ENCODE data around the gene CD81.

Gene CD81

DNA sequence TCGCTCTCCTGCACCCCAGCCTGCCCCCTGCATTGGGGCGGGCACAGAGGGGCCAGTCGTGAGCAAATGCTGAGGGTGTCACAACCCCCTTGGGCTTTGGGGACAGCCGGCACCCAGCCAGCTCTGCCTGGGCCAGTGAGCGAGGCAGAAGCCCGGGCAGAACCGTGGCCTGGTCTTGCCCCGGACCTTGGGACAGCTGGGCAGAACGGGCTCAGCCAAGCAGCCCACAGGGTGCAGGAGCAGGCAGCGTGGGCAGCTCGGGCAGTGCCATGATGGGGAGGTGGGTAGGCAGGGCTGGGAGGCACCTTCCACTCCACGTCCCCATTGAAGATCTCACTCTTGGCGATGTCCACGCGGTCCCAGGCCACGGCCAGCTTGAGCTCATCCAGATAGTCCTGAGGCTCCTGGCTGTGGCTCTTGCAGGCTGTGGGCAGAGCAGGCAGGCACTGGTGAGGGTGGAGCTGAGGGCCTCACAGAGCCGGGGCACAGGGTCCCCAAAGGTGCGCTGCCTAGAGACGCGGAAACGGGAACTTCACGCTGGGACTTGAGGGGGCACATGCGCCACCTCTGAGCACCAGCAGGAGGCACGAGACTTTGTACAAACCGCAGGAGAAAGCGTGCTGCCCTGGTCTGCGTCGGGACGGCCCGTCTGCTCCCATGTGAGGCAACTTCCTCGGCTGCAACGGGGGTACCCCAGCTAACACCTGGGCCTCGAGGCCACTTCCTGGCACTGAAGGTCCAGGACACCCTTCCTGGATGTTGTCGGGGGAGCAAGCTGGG, 38.7 kb downstream of the CD81 start:
- Mint-ChIP-seq H3K36me3 (no peaks in the 10 kb centered on the region), H3K27ac (no peak overlapping the region), H3K4me3 (no peak overlapping the region), H3K27me3 (peaks cover 0 to 6% of the 10 kb centered on the region in 2 donors), H3K9me3 (no peaks in the 10 kb centered on the region), H3K4me1 (peaks cover 2 to 10% of the 10 kb centered on the region in 2 donors)
- ATAC-seq (replicated peaks) (no peak), DNase-seq (no peak)

DNA sequence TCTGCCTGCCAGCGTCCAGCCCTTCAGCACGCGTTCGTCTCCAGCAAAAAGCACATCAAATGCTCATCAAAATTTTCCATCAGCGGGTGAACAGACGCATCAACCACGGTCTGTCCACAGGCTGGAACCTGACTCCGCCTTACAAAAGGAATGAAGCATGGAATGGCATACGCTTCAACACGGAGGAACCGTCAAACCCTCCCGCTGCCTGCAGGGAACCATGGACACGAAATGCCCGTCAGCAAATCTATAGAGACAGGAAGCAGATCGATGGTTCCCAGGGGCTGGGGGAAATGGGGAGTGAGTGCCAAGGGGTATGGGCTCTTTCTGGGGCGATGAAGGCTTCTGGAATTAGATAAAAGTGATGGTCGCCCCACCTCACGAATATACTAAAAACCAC, 39.7 kb downstream of the CD81 start:
- Mint-ChIP-seq H3K9me3 (no peaks in the 10 kb centered on the region), H3K4me3 (no peak overlapping the region), H3K27ac (no peak overlapping the region), H3K4me1 (peaks cover 2 to 11% of the 10 kb centered on the region in 2 donors), H3K27me3 (peaks cover 0 to 4% of the 10 kb centered on the region in 2 donors), H3K36me3 (no peaks in the 10 kb centered on the region)
- DNase-seq: no peak
- no peak for ATAC-seq (replicated peaks)

DNA sequence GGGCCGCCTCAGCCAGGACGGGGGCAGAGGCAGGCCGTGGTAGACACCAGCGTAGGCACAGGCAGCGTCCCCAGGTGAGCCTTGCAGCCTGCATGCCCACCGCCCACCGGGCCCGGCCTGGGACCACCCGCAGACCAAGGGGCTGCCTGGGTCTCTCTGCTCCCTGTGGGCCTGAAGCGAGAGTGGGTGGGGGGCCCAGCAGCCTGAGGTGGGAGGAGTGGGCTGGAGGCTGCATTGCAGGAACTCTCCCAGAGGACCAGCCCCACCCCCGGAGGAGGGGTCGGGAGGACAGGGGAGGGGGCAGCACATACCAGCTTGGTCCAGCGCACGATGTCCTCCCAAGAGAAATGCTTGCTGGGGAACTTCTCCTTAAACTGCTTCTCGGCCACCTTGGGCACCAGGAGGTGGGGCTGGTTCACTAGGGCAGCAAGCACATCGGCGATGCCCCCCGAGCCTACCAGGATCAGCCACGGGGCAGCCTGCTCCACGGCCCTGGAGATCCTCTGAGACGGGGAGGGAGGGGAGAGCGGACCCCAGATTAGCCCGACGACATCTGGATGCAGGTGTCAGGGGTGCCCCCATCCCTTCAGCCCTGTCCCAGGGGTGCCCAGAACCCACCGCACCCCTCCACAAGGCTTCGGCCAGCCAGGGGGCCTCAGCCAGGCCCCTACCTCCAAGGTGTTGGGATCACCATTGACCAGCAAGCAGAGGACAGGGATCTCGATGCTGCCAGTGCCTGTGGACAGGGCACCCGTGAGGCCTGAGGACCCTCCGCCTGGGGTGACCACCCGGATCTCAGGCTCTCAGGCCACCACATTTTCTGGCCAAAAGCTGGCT, 41.0 kb downstream of the CD81 start:
- no peak for DNase-seq
- Mint-ChIP-seq H3K36me3 (no peaks in the 10 kb centered on the region), H3K4me3 (no peak overlapping the region), H3K4me1 (peaks cover 2 to 11% of the 10 kb centered on the region in 2 donors), H3K27ac (no peak overlapping the region), H3K27me3 (peaks cover 0 to 4% of the 10 kb centered on the region in 2 donors), H3K9me3 (no peaks in the 10 kb centered on the region)
- ATAC-seq (replicated peaks): no peak

DNA sequence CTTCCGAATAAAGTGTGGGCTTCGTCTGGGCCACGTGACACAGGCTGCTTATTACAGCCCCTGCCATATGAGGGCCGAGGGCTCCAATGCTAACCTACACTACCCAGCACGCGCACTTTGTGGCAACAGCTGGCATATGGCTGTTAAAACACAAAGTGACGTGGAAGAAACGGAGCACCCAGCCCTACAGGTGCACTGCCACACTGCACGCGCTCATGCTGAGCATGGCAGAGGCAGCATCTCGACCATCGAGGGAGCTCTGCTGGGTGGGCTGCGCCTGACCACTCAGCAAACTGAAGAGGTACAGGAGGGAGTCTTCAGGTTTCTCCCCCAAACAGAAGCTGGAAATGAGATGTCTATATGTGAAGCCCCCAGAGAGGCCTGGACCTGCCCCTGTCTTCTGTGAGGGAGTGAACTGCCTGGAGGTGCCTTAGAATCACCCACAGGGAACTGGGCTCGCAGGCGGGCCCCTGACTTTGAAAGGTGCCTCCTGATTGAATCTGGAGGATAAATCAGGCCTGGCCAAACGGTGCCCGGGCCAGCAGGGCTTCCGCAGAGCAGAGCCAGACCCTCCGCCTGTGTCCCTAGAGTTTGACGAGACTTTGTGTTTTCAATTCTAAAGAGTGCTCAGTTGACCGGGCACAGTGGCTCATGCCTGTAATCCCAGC, 41.7 kb downstream of the CD81 start:
- no peaks in the 10 kb centered on the region for H3K36me3 Mint-ChIP-seq
- ATAC-seq (replicated peaks) (no peak), DNase-seq (no peak)
- H3K4me1 Mint-ChIP-seq: peaks cover 2 to 11% of the 10 kb centered on the region in 2 donors
- H3K4me3 Mint-ChIP-seq: no peak overlapping the region
- no peak overlapping the region for H3K27ac Mint-ChIP-seq
- H3K9me3 Mint-ChIP-seq: no peaks in the 10 kb centered on the region
- H3K27me3 Mint-ChIP-seq: peaks cover 0 to 6% of the 10 kb centered on the region in 2 donors

DNA sequence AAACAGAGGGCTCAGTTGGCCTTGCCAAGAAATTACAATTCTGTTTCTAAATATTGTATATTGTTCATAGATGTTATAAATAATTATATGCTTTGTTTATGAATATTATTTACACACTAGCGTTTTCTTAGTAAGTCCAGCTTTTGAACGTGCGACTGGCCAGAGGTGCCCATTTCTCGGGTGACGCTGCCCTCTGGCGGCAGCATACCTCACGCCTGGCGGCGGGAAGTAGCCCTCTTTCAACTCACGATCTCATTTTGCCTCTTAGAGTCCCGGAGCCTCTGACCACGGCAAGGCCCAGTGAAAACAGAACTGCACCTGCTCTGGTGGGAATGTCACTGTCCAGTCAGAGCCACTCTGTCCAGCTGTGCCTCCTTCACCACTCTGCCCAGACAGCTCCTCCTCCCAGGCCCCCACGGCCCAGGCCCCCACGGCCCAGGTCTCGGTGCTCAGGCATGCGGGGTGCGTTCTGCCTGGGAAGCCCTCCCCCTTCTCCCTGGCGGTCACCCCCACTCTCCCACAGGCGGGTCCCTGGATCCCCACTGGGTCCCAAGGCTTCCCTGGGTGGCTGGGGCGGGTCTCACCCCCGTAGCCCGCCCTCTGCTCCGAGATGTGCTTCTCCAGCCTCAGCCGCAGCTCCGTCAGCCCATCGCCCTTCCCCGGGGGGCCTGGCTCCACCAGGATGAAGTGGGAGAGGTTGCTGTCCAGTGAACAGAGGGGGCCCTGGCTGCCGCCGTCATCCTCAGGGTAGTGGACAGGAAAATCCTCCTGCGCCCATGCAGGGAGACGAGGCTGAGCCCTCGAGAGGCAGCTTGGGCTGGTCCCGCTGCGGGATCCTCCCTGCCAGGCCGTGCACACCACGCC, 42.8 kb downstream of the CD81 start:
- H3K36me3 Mint-ChIP-seq: no peaks in the 10 kb centered on the region
- no peak overlapping the region for H3K4me3 Mint-ChIP-seq
- no peak overlapping the region for H3K27ac Mint-ChIP-seq
- H3K4me1 Mint-ChIP-seq: peaks cover 2 to 11% of the 10 kb centered on the region in 2 donors
- H3K9me3 Mint-ChIP-seq: no peaks in the 10 kb centered on the region
- no peak for DNase-seq
- H3K27me3 Mint-ChIP-seq: peaks cover 0 to 13% of the 10 kb centered on the region in 2 donors
- ATAC-seq (replicated peaks): peak; percentile 54 to 62

DNA sequence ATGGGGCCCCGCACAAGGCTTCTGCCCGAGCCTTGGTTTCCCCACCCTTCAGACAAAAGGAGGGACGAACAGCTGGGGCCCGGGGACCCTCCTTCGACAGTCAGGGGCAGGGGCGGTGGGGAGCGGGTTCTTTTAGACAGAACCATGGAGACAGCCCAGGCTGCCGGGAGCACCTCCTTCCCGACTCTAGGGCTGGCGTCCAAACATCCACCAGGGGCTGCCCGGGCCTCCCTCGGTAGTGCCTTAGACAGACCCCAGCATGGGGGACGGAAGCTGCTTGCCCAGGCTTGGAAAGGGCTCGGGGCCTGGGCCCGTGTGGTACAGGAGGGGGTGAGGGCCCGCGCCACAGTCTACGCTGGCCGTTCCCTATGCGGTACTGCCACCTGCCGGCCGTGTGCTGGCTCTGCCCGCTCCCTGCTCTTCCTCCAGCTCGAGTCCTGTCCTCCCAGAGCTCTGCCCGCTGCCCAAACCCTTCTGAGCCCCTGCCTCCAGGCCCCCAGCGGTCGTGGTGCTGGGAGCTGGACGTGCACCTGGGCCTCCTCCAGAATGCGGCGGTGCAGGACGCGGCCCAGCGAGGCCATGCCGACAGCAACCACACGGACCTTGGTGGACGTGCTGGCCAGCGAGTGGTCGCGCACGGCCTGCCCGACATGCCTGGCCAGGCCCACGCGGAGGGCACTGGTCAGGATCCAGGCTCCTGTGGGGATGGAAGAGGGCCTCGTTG, 43.6 kb downstream of the CD81 start:
- H3K4me1 Mint-ChIP-seq: peaks cover 2 to 11% of the 10 kb centered on the region in 2 donors
- H3K4me3 Mint-ChIP-seq: no peak overlapping the region
- peak; percentile 96 to 98 for ATAC-seq (replicated peaks)

DNA sequence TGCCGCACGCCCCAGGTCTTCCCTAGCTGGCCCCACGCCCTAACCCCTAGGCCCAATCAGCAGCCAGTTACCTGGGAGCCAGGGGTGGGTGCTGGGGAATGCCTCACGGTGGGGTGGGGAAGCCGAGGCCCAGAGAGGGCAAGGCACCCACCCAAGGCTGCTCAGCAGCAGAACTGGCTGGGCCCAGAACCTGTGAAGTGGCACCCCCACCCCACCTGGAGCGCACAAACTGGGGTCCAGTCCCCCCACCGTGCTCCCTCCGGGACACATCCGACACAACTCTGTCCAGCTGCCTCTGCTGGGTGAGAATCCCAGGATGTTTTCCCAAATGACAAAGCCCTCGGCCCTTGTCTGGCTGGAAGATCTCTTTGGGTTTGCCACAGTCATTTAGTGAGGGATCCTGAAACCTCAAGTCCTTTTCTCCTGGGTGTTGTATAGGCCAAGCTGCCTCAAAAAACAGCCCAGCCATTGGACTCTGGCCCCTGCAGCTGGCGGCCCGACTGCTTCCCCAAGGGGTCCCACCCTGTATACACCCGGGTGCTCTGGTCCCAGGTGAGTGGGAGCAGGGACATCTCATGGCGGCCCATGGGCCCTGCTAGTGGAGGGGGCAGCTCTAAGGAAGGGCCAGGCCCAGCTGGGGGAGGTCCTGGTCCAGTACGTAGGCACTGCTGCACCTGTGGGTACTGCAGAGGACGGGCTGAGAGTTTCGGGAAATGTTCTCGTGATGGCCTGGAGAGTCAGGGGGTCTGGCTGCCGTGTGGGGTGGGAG, 44.3 kb downstream of the CD81 start:
- ATAC-seq (replicated peaks) (no peak), DNase-seq (no peak)
- Mint-ChIP-seq H3K4me3 (no peak overlapping the region), H3K4me1 (peaks cover 2 to 11% of the 10 kb centered on the region in 2 donors), H3K27ac (no peak overlapping the region), H3K27me3 (peaks cover 0 to 13% of the 10 kb centered on the region in 2 donors), H3K9me3 (no peaks in the 10 kb centered on the region), H3K36me3 (no peaks in the 10 kb centered on the region)

More for the DNA sequence above, 43.6 kb downstream of the CD81 start:
- Mint-ChIP-seq H3K27ac (no peak overlapping the region), H3K36me3 (no peaks in the 10 kb centered on the region), H3K27me3 (peaks cover 0 to 13% of the 10 kb centered on the region in 2 donors), H3K9me3 (no peaks in the 10 kb centered on the region)
- peak; percentile 56 for DNase-seq

DNA sequence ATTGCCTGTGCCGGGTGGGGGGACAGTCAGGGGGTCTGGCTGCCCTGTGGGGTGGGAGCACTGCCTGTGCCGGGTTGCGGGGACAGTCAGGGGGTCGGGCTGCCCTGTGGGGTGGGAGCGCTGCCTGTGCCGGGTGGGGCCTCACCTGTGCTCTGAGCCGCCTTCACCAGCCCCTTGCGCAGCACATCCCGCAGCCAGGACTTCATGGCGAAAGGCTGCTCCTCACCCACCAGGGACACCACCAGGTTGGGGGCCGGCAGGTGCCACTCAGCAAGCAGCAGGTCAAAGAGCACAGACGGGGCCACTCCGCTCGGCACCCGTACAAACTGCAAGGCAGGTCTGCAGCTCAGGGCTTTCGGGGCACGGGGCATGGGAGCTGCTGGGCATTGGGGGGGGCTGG, 44.9 kb downstream of the CD81 start:
- peaks cover 2 to 11% of the 10 kb centered on the region in 2 donors for H3K4me1 Mint-ChIP-seq
- ATAC-seq (replicated peaks): no peak

DNA sequence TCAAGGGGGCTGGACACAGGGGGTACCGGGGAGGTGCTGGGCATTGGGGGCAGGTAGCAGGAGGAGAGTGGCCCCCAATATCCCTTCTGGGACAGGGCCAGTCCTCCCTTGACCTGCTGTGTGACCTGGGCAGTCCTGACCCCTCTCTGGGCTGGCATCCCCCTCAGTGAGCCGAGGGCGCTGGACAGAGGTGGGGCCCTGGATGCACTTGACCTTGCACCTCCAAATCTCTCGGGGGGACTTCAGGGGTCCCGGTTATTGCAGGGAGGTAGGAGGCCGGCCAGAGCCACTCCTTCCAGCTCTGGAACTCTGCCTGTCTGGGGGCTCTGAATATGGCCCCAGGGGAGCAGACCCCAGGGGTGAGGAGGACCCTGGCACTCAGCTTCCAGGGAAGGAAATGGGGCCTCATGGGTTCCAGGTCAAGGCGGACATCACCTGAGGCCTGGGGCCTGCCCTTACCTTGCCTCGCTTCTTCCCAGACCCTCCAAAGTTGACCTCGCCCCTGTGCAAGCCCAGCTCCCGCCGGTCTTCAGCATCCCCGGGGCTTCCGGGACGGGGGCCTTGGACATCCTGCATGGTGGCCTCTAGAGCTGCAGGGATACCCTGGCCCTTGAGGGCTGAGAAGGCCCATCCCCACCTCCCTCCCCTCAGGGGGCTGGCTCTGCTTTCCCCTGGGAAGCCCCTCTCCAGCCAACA, 45.5 kb downstream of the CD81 start:
- Mint-ChIP-seq H3K27me3 (peaks cover 0 to 13% of the 10 kb centered on the region in 2 donors), H3K4me1 (peaks cover 2 to 11% of the 10 kb centered on the region in 2 donors), H3K27ac (no peak overlapping the region), H3K9me3 (no peaks in the 10 kb centered on the region), H3K4me3 (no peak overlapping the region), H3K36me3 (no peaks in the 10 kb centered on the region)
- DNase-seq: no peak
- no peak for ATAC-seq (replicated peaks)

More for the DNA sequence above, 44.9 kb downstream of the CD81 start:
- Mint-ChIP-seq H3K9me3 (no peaks in the 10 kb centered on the region), H3K27me3 (peaks cover 0 to 13% of the 10 kb centered on the region in 2 donors), H3K27ac (no peak overlapping the region), H3K36me3 (no peaks in the 10 kb centered on the region), H3K4me3 (no peak overlapping the region)
- no peak for DNase-seq

DNA sequence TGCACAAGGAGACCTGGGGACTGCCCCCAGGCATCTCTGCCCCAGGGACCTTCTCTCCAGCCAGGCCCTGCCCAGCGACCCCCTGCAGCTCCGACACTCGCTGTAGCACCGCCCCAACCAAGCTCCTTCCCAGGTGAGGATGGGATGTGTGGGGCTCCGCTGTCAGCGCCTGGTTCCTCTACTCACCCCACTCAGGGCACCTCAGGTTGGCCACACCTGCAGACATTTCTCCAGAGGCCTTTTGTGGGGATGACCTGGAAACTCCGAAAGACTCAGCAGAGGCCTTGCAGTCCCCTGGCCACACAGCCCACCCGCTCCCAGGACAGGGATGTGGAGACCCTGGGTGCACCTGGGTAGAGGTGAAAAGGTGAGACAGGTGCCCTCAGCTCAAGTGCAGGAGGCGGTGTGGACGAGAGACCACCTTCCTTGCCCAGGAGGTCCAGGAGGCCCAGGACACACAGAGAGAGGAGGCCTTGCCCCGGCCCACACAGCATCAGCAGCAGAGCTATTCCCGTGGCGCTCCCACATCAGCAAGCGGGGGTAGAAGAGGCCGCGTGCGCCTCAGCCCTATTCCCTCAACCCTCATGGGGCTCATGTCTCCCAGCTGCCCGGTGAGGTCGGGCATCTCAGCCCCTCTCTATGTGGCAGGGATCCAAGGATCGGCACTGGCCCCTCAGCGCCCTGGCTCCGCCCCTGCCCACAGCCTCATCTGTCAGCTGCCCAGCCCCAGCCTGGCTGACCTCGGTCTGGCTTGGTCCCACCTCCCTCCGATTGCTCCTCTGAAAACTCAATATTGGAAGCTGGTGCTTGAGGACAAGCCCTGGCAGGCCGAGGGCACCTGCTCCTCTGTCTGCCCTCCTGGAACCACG, 46.3 kb downstream of the CD81 start:
- DNase-seq (no peak), ATAC-seq (replicated peaks) (no peak)
- Mint-ChIP-seq H3K27me3 (peaks cover 0 to 13% of the 10 kb centered on the region in 2 donors), H3K4me1 (peaks cover 2 to 11% of the 10 kb centered on the region in 2 donors), H3K4me3 (no peak overlapping the region), H3K9me3 (no peaks in the 10 kb centered on the region), H3K27ac (peak overlapping the region; percentile 31), H3K36me3 (no peaks in the 10 kb centered on the region)

DNA sequence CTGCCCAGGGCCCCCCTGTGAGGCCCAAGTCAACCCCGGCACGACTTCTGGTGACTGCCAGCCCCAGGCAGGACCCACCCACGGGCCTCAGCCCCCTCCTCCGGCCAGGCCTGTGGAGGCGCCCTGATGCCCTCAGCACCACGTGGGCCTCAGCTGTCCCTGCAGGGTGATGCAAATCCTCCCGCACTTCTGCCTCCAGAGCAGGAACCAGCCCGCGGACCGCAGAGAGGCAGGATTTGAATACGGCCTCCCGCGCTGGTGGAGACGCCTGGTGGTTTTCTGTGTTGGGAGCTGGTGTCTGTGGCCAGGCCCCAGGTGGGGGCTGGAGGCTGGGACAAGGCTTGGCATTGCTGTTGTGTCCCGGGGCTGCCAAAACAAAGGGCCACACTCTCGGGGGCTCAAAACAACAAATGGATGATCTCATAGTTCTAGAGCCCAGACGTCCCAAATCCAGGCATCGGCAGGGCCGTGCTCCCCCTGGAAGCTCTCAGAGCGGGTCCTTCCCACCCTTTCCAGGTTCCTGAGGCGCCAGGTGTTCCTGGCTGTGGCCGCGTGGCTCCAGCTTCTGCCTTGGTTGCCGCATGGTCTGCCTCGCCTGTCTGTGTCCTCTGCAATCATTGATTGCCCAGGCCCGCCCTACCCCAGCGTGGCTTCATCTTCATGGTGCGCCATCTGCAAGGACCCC, 47.8 kb downstream of the CD81 start:
- H3K36me3 Mint-ChIP-seq: no peaks in the 10 kb centered on the region
- no peak for ATAC-seq (replicated peaks)
- peaks cover 0 to 13% of the 10 kb centered on the region in 2 donors for H3K27me3 Mint-ChIP-seq
- H3K4me1 Mint-ChIP-seq: peaks cover 2 to 7% of the 10 kb centered on the region in 2 donors
- no peaks in the 10 kb centered on the region for H3K9me3 Mint-ChIP-seq
- DNase-seq: no peak
- H3K4me3 Mint-ChIP-seq: no peak overlapping the region
- no peak overlapping the region for H3K27ac Mint-ChIP-seq

Data from stimulated activated naive B cell treated with anti-CD40 and anti-IgM and Interleukin-4, amounts not matched to agents 10 μg/mL and 1 μg/mL and 100 μg/mL, for 72 hours (primary cell).